Panc1 (cell line): ENCODE data around the gene DENND6B. TPM values are rescaled to one million over a fixed set of nuclear protein-coding genes. Genes with fewer than 3 reads are reported as not detected.

Source experiments
- ATAC-seq: fragments of 200-7000 bp; cut with Tn5 transposase; 2 replicates; pipeline ENCODE4 v1.9.1; 2020; ENCODE audit warnings: mild to moderate bottlenecking, moderate library complexity
- BruUV-seq: library from RNA; stranded (reverse); fragments of 400-500 nt; replicated peaks from 2 replicates; lab custom pipeline; 2021; lab: Mats Ljungman, UMichigan
- CTCF ChIA-PET: fragments of 300-600 bp; sonication (Branson Sonifier 250); formaldehyde crosslinking; loops from one replicate; lab custom pipeline; 2022; ENCODE audit warnings: antibody characterized with exemption; lab: Charles Lee
- POLR2A ChIA-PET: fragments of 300-600 bp; sonication (Branson Sonifier 250); formaldehyde crosslinking; loops from one replicate; lab custom pipeline; 2022; ENCODE audit warnings: antibody characterized with exemption; lab: Charles Lee
- DNase-seq: peaks from one replicate; pipeline ENCODE4 v3.0.0-alpha.2; 2010; ENCODE audit warnings: low read depth, low spot score
- H3K27ac ChIP-seq: 2 replicates; pipeline ENCODE4 v1.5.1; 2011; ENCODE audit warnings: mild to moderate bottlenecking, low read length, inconsistent platforms
- H3K27me3 ChIP-seq: fragments of 200-500 bp; sonication (Bioruptor generic); 2 replicates; pipeline ENCODE4 v1.6.0; 2014; ENCODE audit warnings: low read length, inconsistent platforms; ENCODE audit not compliant: control insufficient read depth, insufficient read depth
- H3K36me3 ChIP-seq: fragments of 200-500 bp; sonication (Bioruptor generic); 2 replicates; pipeline ENCODE4 v1.5.1; 2014; ENCODE audit warnings: inconsistent platforms, mild to moderate bottlenecking, low read length, moderate library complexity; ENCODE audit not compliant: control insufficient read depth, insufficient read depth
- H3K4me1 ChIP-seq: 2 replicates; pipeline ENCODE4 v1.5.1; 2011; ENCODE audit warnings: inconsistent platforms, mild to moderate bottlenecking, low read length, moderate library complexity; ENCODE audit not compliant: control insufficient read depth, insufficient read depth
- H3K4me3 ChIP-seq, 2 experiments: 2 replicates each; pipeline ENCODE4 v1.5.1; 2011 to 2012; ENCODE audit warnings: low read depth in 2 of 2, low read length in 2 of 2, mild to moderate bottlenecking in 2 of 2, inconsistent platforms in 1 of 2, moderate library complexity in 1 of 2
- H3K9me3 ChIP-seq: fragments of 200-500 bp; sonication (Bioruptor generic); 2 replicates; pipeline ENCODE4 v1.5.1; 2014; ENCODE audit warnings: low read depth, mild to moderate bottlenecking, inconsistent platforms, low read length, moderate library complexity; ENCODE audit not compliant: control insufficient read depth, insufficient read depth
- CTCF ChIP-seq: fragments of 450-650 bp; IDR thresholded peaks from 2 replicates; pipeline ENCODE4 v1.5.1; 2017; ENCODE audit warnings: mild to moderate bottlenecking
- POLR2AphosphoS5 ChIP-seq: IDR thresholded peaks from 2 replicates; pipeline ENCODE4 v1.6.1; 2012; ENCODE audit warnings: mild to moderate bottlenecking, low read depth, low read length, moderate library complexity
- REST ChIP-seq, 2 experiments: IDR thresholded peaks; 2 replicates each; pipeline ENCODE4 v1.6.1; 2011 to 2012; ENCODE audit warnings: low read depth in 2 of 2, control low read depth in 1 of 2, low read length in 1 of 2, mild to moderate bottlenecking in 1 of 2, moderate library complexity in 1 of 2; ENCODE audit not compliant: insufficient read depth in 1 of 2
- SIN3A ChIP-seq: IDR thresholded peaks from 2 replicates; pipeline ENCODE4 v1.6.1; 2012; ENCODE audit warnings: low read depth, mild to moderate bottlenecking, low read length, moderate library complexity, borderline replicate concordance; ENCODE audit not compliant: insufficient read depth
- TCF7L2 ChIP-seq: IDR thresholded peaks from 2 replicates; pipeline ENCODE4 v1.6.1; 2011; ENCODE audit warnings: mild to moderate bottlenecking, low read depth, low read length, inconsistent platforms
- in situ Hi-C: cut with HindIII; loops from 2 replicates; pipeline ENCODE4 v1.10.0; 2016; ENCODE audit warnings: low sequenced_read_pairs, low pct_unique_long_range_greater_than_20kb
- intact Hi-C: fragments of 100-400 bp; cut with micrococcal nuclease; formaldehyde crosslinking; loops from one replicate; pipeline ENCODE4 v1.10.0; 2022; ENCODE audit not compliant: unreplicated experiment
- total RNA-seq: library from RNA; stranded (reverse); gene quantifications from one replicate; pipeline ENCODE4 v1.2.1, GENCODE V29; 2021; ENCODE audit not compliant: unreplicated experiment

Gene DENND6B
- total RNA-seq, 1 experiment from 2014 or later = 5.8 TPM

DNA sequence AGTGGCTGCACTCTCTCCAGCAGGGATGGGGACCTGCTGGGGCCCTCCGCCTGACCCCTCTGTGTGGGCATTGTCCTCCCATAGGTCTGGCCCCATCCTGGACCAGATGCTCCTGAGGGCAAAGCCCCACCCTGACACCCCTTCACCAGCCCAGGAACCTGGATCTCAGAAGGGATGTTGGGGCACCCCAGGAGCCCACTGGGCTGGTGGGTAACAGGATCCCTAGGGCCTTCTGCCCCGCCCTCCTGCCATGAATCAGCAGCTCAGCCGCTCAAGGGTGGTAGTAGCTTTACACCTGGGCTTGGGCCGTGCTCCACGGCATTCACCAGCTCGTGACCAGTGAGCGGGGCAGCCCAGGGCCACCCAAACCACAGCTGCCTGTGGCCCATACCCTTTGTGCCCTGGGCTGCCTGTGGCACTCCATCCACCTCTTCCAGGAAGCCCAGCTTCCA, 64.3 kb downstream of the DENND6B start:
- POLR2A ChIA-PET = interaction anchor here (0.5 kb wide), 1 partner anchor 1766 kb away, joined by 3 read pairs; no protein-coding TSS in a partner anchor

GRCh38 chr22:50261615-50262459, 65.0 kb downstream of the DENND6B start, which contains the start of gene MAPK12:
Gene MAPK12, minus strand, starts transcription at chr22:50261683. Its CDS starts 174 bp downstream, at chr22:50261509.
- Histone ChIP-seq H3K27me3 (no peaks in the 10 kb centered on the region), H3K9me3 (no peaks in the 10 kb centered on the region), H3K4me1 (peaks cover 33% of the 10 kb centered on the region), H3K36me3 (no peaks in the 10 kb centered on the region; the same call in 1 of the 2 replicates), H3K4me3 (peak within 1 kb of the TSS; percentile 60 to 70), H3K27ac (peak within 1 kb of the TSS; percentile 86)
- peak; percentile 62 for ATAC-seq
- intact Hi-C loops = no loop called here
- in situ Hi-C loops = no loop called here
- BruUV-seq = no TSS peak
- DNase-seq = no peak
- ChIA-PET POLR2A (interaction anchor here (0.5 kb wide), 1 partner anchor 1766 kb away, joined by 3 read pairs; no protein-coding TSS in a partner anchor), CTCF (no interaction called here)
- peak; percentile 63; the same call in 1 of the 2 replicates for TF ChIP-seq POLR2AphosphoS5
- no peak for TF ChIP-seq CTCF
- 0 out of 2 replicates have a peak, but pooled peaks have one; percentile 48 for TF ChIP-seq SIN3A

More for the DNA sequence above, 64.3 kb downstream of the DENND6B start:
- intact Hi-C loops = no loop called here
- peak overlapping the region; percentile 85 for H3K27ac ChIP-seq
- no peaks in the 10 kb centered on the region for H3K9me3 ChIP-seq
- H3K4me1 ChIP-seq = peaks cover 33% of the 10 kb centered on the region
- no peak for DNase-seq
- TF ChIP-seq SIN3A = no peak
- H3K36me3 ChIP-seq = no peaks in the 10 kb centered on the region; the same call in 1 of the 2 replicates
- CTCF ChIA-PET = no interaction called here
- no peaks in the 10 kb centered on the region for H3K27me3 ChIP-seq
- in situ Hi-C loops = no loop called here
- ATAC-seq = peak; percentile 39; the same call in 1 of the 2 replicates
- H3K4me3 ChIP-seq = no peak overlapping the region; a peak in 1 of 4 replicates
- no TSS peak for BruUV-seq

DNA sequence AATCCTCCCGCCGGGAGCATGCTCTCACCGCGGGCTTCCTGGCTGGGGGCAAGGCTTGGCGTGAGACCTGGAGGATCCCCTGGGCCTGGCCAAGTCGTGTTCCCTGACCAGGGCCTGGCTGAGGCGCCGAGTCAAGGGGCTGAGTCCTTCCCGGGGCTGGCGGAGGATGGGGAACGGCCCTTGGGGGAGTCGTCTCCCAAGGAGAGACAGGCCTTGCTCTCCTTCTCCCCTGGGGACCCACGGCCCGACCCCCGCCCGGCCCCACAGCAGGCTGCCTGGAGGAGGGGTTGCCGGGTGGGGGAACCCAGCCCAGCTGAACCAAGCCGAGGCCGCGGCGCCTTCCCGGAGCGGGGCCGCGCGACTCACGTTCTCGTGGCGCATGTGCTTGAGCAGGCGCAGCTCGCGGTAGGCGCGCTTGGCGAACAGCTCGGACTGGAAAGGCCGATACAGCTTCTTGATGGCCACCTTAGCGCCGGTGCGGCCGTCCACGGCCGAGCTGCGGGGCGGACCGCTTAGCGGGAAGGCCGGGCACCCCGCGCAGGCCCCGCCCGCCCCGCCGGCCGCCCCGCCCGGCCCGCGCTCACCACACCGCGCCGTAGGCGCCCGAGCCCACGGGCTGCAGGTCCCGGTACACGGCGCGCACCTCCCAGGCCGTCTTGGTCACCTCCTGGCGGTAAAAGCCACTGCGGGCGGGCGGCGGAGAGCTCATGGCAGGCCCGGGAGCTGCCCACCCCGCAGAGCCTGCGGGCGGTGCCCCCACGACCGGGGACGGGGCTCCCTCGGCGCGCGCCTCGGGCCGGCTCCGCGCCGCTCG, 65.8 kb downstream of the DENND6B start:
- in situ Hi-C loops (no loop called here), intact Hi-C loops (no loop called here)
- H3K36me3 ChIP-seq = no peaks in the 10 kb centered on the region; the same call in 1 of the 2 replicates
- peaks cover 33% of the 10 kb centered on the region for H3K4me1 ChIP-seq
- ChIA-PET POLR2A (no interaction called here), CTCF (interaction anchor here (0.6 kb wide), 1 partner anchor 14 kb away, joined by 5 read pairs; no protein-coding TSS in a partner anchor)
- H3K4me3 ChIP-seq = peak overlapping the region; percentile 60 to 70
- ATAC-seq = peak; percentile 70
- peak overlapping the region; percentile 86 for H3K27ac ChIP-seq
- DNase-seq = no peak
- BruUV-seq = no TSS peak
- H3K9me3 ChIP-seq = no peaks in the 10 kb centered on the region
- no peak for TF ChIP-seq TCF7L2
- TF ChIP-seq REST (IDR thresholded peaks at IDR 0.05; ENCODE audit: insufficient read depth in 1 of 2, low read depth in 2 of 2, low read length in 1 of 2) = no peak
- TF ChIP-seq CTCF = no peak
- peak; percentile 22; the same call in 1 of the 2 replicates for TF ChIP-seq SIN3A
- TF ChIP-seq POLR2AphosphoS5 = no peak
- no peaks in the 10 kb centered on the region for H3K27me3 ChIP-seq
